ENCODE results near the gene TMEM139.
A peak's percentile ranks its signal among the peaks of the same experiment; 100 is the strongest.

Gene TMEM139

GRCh38 chr7:143284591-143285469 is at the start of gene TMEM139:
Gene TMEM139, plus strand, starts transcription at chr7:143284958. Its CDS starts 1,000 bp downstream, at chr7:143285958.
- no peak for DNase-seq (ENCODE audit: low read depth)

GRCh38 chr7:143235561-143235960 is 49.2 kb upstream of the TMEM139 start:
- no peak for DNase-seq (ENCODE audit: low read depth)

- no peak for DNase-seq (ENCODE audit: low read depth)
These were observed 48.3 kb upstream of the TMEM139 start for GRCh38 chr7:143236408-143236990.

DNA sequence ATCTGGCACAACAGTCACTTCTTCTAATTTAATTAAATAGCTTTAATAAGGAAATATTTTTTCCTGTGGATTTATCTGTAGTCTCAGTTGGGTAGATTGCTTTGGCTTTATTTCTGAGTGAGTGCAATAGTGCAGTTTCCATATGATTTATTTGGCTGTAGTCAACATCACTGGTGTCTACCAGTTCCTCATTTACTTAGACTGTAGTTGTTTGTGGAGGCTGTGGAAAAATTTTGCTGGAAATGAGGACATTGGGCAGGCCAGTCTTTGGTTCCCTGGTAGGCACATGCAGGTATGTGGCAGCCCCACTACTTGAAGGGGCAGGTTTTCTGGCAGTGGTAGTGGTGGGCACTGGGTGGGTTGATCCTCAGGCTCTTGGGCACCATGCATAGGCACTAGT is 47.4 kb upstream of the TMEM139 start:
- no peak for DNase-seq (ENCODE audit: low read depth)

GRCh38 chr7:143238289-143238980 is 46.3 kb upstream of the TMEM139 start:
- no peak for DNase-seq (ENCODE audit: low read depth)

GRCh38 chr7:143239813-143240212 is 44.9 kb upstream of the TMEM139 start:
- DNase-seq (ENCODE audit: low read depth), result no peak

- peak; percentile 79 for DNase-seq (ENCODE audit: low read depth)
These were observed 44.2 kb upstream of the TMEM139 start for GRCh38 chr7:143240291-143241168.

- no peak for DNase-seq (ENCODE audit: low read depth)
These were observed 42.5 kb upstream of the TMEM139 start for GRCh38 chr7:143242306-143242705.

GRCh38 chr7:143243111-143243510 is 41.6 kb upstream of the TMEM139 start:
- DNase-seq (ENCODE audit: low read depth), result no peak

GRCh38 chr7:143243614-143244013 is 41.1 kb upstream of the TMEM139 start:
- DNase-seq (ENCODE audit: low read depth), result no peak

- DNase-seq (ENCODE audit: low read depth), result no peak
These were observed 40.4 kb upstream of the TMEM139 start for GRCh38 chr7:143244321-143244720.

DNA sequence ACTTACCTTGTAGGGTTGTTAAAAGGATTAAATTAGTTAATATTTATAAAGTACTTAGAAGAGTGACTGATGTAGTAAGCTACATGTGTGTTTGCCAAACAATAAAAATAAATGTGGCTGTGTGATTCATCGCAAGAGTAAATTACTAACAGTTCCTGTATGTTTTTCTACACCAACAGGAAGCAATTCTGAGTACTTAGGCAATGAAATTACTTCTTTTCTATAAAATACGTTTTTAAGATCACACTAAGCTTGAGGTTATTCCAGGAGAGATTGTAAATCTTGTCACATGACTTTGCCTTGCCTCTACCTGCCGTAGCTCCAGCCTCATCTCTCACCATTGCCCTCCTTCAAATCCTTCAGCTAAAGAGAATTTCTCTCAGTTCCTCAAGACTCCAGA is 39.6 kb upstream of the TMEM139 start:
- peak; percentile 53 for DNase-seq (ENCODE audit: low read depth)

GRCh38 chr7:143247372-143247771 is 37.4 kb upstream of the TMEM139 start:
- no peak for DNase-seq (ENCODE audit: low read depth)

- peak; percentile 20 for DNase-seq (ENCODE audit: low read depth)
These were observed 35.9 kb upstream of the TMEM139 start for GRCh38 chr7:143248761-143249354.

- DNase-seq (ENCODE audit: low read depth), result no peak
These were observed 34.6 kb upstream of the TMEM139 start for GRCh38 chr7:143250199-143250598.

DNA sequence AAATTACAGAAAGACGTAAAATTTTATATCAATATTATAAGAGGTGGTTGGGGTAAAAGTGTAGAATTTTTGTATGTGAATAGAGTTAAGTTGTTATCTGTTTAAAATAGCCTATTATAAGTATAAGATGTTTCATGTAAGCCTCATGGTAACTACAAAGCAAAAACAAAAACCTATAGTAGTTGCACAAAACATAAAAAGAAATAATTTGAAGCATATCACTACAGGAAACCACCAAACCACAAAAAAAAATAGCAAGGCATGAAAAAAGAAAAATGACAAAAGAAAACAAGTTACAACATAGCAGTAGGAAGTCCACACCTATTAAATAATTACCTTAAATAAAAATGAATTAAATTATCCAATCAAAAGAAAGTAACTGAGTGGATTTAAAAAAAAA is 33.9 kb upstream of the TMEM139 start:
- DNase-seq (ENCODE audit: low read depth), result no peak

DNA sequence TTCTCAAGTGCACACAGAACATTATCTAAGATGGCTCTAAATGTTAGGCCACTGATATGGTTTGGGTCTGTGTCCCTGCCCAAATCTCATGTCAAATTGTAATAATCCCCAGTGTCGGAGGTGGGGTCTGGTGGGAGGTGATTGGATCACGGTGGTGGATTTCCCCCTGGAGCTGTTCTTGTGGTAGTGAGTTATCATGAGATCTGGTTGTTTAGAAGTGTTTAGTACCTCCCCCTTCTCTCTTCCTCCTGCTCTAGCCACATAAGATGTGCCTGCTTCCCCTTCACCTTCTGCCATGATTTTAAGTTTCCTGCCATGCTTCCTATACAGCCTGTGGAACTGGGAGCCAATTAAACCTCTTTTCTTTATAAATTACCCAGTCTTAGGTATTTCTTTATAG is 32.8 kb upstream of the TMEM139 start:
- DNase-seq (ENCODE audit: low read depth), result no peak

- no peak for DNase-seq (ENCODE audit: low read depth)
These were observed 29.2 kb upstream of the TMEM139 start for GRCh38 chr7:143255564-143255963.

GRCh38 chr7:143256325-143256724 is 28.4 kb upstream of the TMEM139 start:
- DNase-seq (ENCODE audit: low read depth), result no peak

DNA sequence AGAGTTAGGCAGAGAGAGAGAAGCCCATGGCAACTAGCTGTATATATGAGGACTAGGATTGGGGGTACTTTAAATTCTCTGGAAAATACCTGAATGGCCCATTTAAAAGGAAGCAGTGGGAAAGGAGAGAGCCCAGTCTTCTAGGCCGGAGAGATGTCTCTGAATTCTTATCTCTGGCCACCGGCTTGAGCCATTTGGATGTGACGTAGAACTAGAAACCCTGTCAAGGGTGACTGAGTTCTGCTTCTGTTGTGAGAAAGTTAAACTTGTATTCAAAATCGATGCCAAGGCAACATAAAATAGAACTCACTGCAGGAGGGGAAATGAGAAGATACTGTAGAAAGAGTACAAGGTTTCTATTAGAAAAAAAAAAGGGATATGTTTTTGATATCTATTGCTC is 27.8 kb upstream of the TMEM139 start:
- DNase-seq (ENCODE audit: low read depth), result no peak

DNA sequence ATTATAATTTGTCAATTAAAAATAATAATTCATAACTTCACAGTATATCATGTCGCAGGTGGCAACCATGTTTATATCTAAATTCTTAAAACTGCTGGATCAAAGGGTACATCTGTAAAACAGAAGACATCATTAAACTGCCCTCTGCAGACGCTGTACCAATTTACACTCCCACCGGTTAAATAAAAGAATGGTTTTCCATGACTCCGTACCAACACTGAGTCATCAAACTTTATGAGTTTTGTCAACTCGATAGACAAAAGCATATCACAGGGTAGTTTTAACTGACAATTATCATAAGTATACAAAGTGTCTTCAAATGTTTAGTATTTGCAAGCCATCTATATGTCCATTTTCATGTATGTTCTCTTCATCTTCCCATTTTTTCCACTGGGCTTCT is 27.3 kb upstream of the TMEM139 start:
- DNase-seq (ENCODE audit: low read depth), result peak; percentile 37

- DNase-seq (ENCODE audit: low read depth), result no peak
These were observed 25.9 kb upstream of the TMEM139 start for GRCh38 chr7:143258831-143259230.

Data from ELR (cell line).